ENCODE measurements around the gene GYG1. TPM values are rescaled to one million over a fixed set of nuclear protein-coding genes. Genes with fewer than 3 reads are reported as not detected.
A peak's percentile ranks its signal among the peaks of the same experiment; 100 is the strongest.

GYG1 gene
- total RNA-seq, 2 donors from 2014 or later: 17.1 to 37.4 TPM

- no peaks in the 10 kb centered on the region for H3K9me3 Mint-ChIP-seq
- H3K27ac Mint-ChIP-seq: peak overlapping the region; percentile 16
- no peak overlapping the region for H3K4me3 Mint-ChIP-seq
- ATAC-seq (replicated peaks): no peak
- no peaks in the 10 kb centered on the region for H3K4me1 Mint-ChIP-seq
- no peaks in the 10 kb centered on the region for H3K27me3 Mint-ChIP-seq
- H3K36me3 Mint-ChIP-seq (ENCODE audit: low read depth): peaks cover 72% of the 10 kb centered on the region
These were observed 66.9 kb downstream of the GYG1 start for GRCh38 chr3:149058198-149058597.

GRCh38 chr3:149058602-149059001, 67.3 kb downstream of the GYG1 start:
- ATAC-seq (replicated peaks): no peak
- no peaks in the 10 kb centered on the region for H3K9me3 Mint-ChIP-seq
- H3K4me3 Mint-ChIP-seq: no peak overlapping the region
- H3K4me1 Mint-ChIP-seq: no peaks in the 10 kb centered on the region
- H3K27ac Mint-ChIP-seq: peak overlapping the region; percentile 16
- no peaks in the 10 kb centered on the region for H3K27me3 Mint-ChIP-seq
- peaks cover 70% of the 10 kb centered on the region for H3K36me3 Mint-ChIP-seq (ENCODE audit: low read depth)

- Mint-ChIP-seq H3K27me3 (no peaks in the 10 kb centered on the region), H3K4me3 (no peak overlapping the region), H3K4me1 (no peaks in the 10 kb centered on the region), H3K9me3 (no peaks in the 10 kb centered on the region), H3K36me3 (ENCODE audit: low read depth) (peaks cover 47% of the 10 kb centered on the region), H3K27ac (no peak overlapping the region)
- ATAC-seq (replicated peaks): no peak
These were observed 70.4 kb downstream of the GYG1 start for GRCh38 chr3:149061776-149062175.

GRCh38 chr3:149067883-149068282, 76.5 kb downstream of the GYG1 start:
- Mint-ChIP-seq H3K27me3 (no peaks in the 10 kb centered on the region), H3K9me3 (no peaks in the 10 kb centered on the region), H3K27ac (no peak overlapping the region), H3K4me1 (no peaks in the 10 kb centered on the region), H3K4me3 (no peak overlapping the region), H3K36me3 (ENCODE audit: low read depth) (peaks cover 58% of the 10 kb centered on the region)
- no peak for ATAC-seq (replicated peaks)

Other genes starting within 250 kb of the GYG1 start
- gene CPB1, start 163.7 kb upstream of the GYG1 start, total RNA-seq: not detected
- not detected for gene CPA3, start 126.2 kb upstream of the GYG1 start, total RNA-seq
- gene HLTF, start 95.0 kb downstream of the GYG1 start, total RNA-seq: 10 to 100 TPM; 24.5 to 28.2 TPM
- 10 to 100 TPM; 24.0 to 24.7 TPM for gene HPS3, start 138.1 kb downstream of the GYG1 start, total RNA-seq
- not detected for gene CP, start 230.3 kb downstream of the GYG1 start, total RNA-seq

All from activated T-helper 17 cell treated with anti-CD3 and anti-CD28 coated beads, Interleukin-2, amount 50 U/mL, for 72 hours (primary cell).